Mammary epithelial cell (primary cell): ENCODE data around the gene IL18RAP.

ENCODE experiments used
- CTCF ChIP-seq, 2 donors: IDR thresholded peaks in 1 of 2; conservative IDR thresholded peaks in 1 of 2; 2 replicates each; pipeline ENCODE4 v1.5.1; 2011 to 2012; ENCODE audit warnings: inconsistent platforms in 2 of 2, low read length in 2 of 2, mild to moderate bottlenecking in 2 of 2, control low read depth in 1 of 2, low read depth in 1 of 2; ENCODE audit not compliant: insufficient read depth in 1 of 2; ENCODE audit errors: extremely low read depth in 1 of 2
- EZH2 ChIP-seq: IDR thresholded peaks from 2 replicates; pipeline ENCODE4 v1.6.1; 2012; ENCODE audit warnings: low read length, inconsistent platforms, borderline replicate concordance

- no peak for TF ChIP-seq EZH2
- no peak for TF ChIP-seq CTCF (conservative IDR thresholded peaks at IDR 0.05 in 1 of 2, IDR thresholded peaks at IDR 0.05 in 1 of 2; ENCODE audit: extremely low read depth in 1 of 2, insufficient read depth in 1 of 2, low read depth in 1 of 2, low read length in 2 of 2)
Measured at GRCh38 chr2:102412199-102412598, 10.8 kb upstream of the IL18RAP start.
